ENCODE measurements around the gene SLC1A5. TPM values are rescaled to one million over a fixed set of nuclear protein-coding genes. Genes with fewer than 3 reads are reported as not detected.
"Not testable (repeated sequence)": the region's sequence is repeated elsewhere in the genome, so short reads cannot be mapped to it uniquely, and the experiment has no call there.

The SLC1A5 gene
- total and polyA plus RNA-seq, 5 experiments from 2014 or later = 2.5 to 8.2 (median 6.1) TPM

DNA sequence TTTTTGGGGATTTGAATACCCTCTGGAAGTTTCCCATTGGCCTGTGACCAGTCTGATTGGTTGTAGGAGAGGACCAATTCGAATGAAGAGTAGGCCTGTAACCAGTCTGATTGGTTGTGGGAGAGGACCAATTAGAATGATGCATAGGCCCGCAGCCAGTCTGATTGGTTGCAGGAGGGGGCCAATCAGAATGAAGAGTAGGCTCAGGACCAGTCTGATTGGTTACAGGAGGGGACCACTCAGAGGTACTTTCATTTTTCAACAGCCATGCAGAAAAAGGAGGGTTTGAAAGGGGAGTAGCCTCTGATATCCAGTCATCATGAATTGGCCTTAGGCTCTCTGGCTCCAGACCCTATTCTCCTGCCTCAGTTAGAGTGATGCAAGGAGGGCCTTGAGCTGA is 30.4 kb upstream of the SLC1A5 start:
- ATAC-seq = no peak
- POLR2A ChIA-PET = no interaction called here

DNA sequence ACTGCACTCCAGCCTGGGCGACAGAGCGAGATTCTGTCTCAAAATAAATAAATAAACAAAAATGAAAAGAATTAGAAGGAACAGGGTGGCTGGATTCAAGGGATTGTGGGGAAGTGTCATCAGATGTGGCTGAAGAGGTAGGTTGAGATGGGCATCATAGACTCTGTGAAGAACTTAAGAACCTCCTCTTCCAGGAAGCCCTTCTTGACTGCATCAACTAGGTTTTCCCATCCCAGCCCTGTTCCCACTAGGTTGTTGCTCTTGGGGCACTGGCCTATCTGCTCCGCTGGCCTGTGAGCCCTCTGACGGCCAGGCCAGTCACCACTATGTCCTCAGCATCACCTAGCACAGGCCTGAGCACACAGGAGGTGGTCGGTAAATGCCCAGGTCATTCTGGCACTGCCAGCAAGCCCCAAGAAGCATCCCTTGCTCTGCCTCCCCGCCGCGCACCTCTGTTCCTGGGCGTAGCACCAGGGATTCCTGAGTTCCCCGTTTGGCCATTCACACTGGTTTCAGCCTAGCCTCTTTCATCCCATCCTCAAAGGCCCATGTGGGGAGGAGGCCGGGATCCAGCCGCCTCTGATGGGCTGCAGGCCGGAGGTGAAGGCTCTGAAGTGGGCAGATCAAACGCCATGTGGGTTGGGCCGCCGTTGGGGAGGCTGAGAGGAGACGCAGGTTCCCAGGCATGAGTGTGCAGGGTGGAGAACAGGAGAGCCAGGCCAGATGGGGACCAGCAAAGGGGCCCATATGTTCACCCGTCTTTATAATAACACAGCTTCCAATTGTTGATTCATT is 27.6 kb upstream of the SLC1A5 start:
- no peaks in the 10 kb centered on the region for H3K27me3 Mint-ChIP-seq
- peaks cover 9 to 24% (median 16%) of the 10 kb centered on the region in 4 donors for H3K4me1 Mint-ChIP-seq
- no peaks in the 10 kb centered on the region for H3K36me3 Mint-ChIP-seq
- H3K4me3 Mint-ChIP-seq = no peak overlapping the region
- peak in 1 of 10 donors; percentile 27 for DNase-seq
- H3K27ac Mint-ChIP-seq = peak overlapping the region in 1 of 10 donors; percentile 33
- H3K9me3 Mint-ChIP-seq = no peaks in the 10 kb centered on the region
- no peak for ATAC-seq
- POLR2A ChIA-PET = interaction anchor here (0.7 to 0.9 kb wide), 2 partner anchors 24 to 565 kb away, joined by 3 to 5 read pairs; no protein-coding TSS in a partner anchor

More for the DNA sequence above, 30.4 kb upstream of the SLC1A5 start:
- Mint-ChIP-seq H3K36me3 (no peaks in the 10 kb centered on the region), H3K9me3 (no peaks in the 10 kb centered on the region), H3K4me1 (peaks cover 15 to 37% (median 29%) of the 10 kb centered on the region in 4 donors), H3K27ac (peak overlapping the region in 4 of 10 donors; percentile 44 to 96 (median 57)), H3K4me3 (peak overlapping the region in 1 of 10 donors; percentile 14), H3K27me3 (no peaks in the 10 kb centered on the region)
- peak in 1 of 10 donors; percentile 14 for DNase-seq

DNA sequence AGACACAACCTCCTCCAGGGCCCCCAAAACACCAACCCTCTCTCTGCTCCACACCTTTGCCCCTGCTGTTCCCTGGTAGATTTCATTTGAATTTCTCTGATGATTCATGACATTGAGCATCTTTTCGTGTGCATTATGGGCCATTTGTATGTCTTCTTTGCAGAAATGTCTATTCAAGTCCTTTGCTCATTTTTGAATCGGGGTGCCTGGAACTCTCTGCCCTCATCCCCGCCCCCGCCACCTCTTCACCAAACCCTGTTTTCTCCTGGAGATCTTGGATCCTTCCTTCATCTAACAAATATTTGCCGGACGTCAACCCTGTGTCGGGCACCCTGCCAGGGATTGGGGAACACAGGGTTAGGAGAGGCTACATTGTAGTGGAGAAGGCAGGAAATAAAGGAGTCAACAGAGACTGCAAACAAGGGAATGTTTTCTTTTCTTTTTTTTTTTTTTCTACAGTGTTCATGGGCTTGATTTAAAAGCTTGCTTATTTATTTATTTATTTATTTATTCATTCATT is 25.5 kb upstream of the SLC1A5 start:
- H3K9me3 Mint-ChIP-seq = no peaks in the 10 kb centered on the region

DNA sequence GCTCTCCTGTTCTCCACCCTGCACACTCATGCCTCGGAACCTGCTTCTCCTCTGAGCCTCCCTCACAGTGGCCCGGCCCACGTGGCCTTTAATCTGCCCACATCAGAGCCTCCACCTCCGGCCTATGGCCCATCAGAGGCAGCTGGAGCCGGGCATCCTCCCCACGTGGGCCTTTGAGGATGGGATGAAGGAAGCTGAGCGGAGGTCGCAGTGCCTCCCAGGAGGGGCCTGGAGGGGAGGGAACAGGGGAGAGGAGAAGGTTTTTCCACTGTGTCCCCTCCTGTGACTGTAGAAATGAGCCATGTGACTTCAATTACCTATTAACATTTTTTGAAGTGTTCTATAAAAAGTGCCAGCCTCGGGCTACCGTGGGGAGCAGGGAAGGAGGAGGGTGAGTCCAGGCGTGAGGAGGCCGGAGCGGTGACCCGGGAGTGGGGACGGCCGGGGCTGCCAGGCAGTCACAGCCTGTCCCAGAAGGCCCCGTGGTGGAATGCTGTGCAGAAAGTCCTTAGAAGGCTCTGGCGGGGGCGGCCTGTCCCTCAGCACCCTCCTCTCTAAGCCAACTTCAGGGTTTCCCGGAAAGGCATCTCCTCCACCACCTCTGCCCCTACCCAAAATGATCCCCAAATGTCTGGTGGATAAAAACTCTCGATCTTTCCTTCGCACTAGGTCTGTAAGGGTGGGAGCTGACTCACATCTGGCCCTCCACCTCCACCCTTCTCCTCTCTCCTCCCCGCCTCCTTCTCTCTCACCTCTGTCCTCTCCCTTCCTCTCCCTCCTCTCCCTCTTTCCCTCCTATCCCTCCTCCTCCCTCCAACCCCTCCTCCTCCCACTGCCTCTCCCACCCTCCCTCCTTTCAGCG is 24.8 kb upstream of the SLC1A5 start:
- Mint-ChIP-seq H3K36me3 (no peaks in the 10 kb centered on the region), H3K27me3 (no peaks in the 10 kb centered on the region), H3K4me3 (no peak overlapping the region), H3K27ac (peak overlapping the region in 1 of 10 donors; percentile 33), H3K9me3 (no peaks in the 10 kb centered on the region), H3K4me1 (peaks cover 0 to 2% (median 0%) of the 10 kb centered on the region in 4 donors)
- DNase-seq (no peak), ATAC-seq (no peak)
- POLR2A ChIA-PET = interaction anchor here (1.0 kb wide), 1 partner anchor 47 kb away, joined by 3 read pairs; no protein-coding TSS in a partner anchor

More for the DNA sequence above, 25.5 kb upstream of the SLC1A5 start:
- H3K4me3 Mint-ChIP-seq = no peak overlapping the region
- no peaks in the 10 kb centered on the region for H3K27me3 Mint-ChIP-seq
- ATAC-seq (no peak), DNase-seq (no peak)
- H3K4me1 Mint-ChIP-seq = peaks cover 0 to 4% (median 0%) of the 10 kb centered on the region in 4 donors
- H3K36me3 Mint-ChIP-seq = no peaks in the 10 kb centered on the region
- POLR2A ChIA-PET = interaction anchor here (1.0 kb wide), 1 partner anchor 48 kb away, joined by 3 read pairs; no protein-coding TSS in a partner anchor
- H3K27ac Mint-ChIP-seq = peak overlapping the region in 1 of 10 donors; percentile 33

DNA sequence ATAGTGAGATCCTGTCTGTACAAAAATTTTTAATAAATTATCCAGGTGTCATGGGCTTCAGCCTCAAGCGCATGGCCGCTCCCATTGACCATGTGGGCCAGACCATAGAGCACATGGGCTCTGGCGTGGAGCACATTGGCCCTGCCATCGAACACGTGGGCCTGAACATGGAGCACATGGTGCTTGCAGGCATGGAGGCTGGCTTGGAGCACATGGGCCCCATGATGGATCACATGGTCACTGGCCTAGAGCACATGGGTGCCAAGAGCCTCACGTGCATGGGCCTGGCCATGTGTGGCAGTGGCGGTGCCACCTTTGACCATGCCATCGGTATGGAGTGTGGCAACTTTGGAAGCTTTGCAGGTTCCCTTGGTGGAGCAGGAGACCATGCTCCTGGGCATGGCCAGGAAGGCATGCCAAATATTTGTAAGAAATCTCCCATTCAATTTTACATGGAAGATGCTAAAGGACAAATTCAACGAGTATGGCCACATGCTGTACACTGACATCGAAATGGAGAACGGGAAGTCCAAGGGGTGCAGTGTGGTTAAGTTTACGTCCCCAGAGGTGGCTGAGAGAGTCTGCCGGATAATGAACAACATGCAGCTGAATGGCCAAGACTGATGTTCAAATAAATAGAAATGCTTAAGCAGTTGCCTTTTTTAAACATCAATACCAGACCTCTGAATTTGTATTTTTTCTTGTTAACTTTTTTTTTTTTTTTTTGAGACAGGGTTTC is 21.3 kb upstream of the SLC1A5 start:
- Mint-ChIP-seq H3K4me1 (no peaks in the 10 kb centered on the region), H3K36me3 (peaks cover 0 to 2% (median 0%) of the 10 kb centered on the region in 3 donors), H3K27me3 (no peaks in the 10 kb centered on the region), H3K9me3 (no peaks in the 10 kb centered on the region), H3K4me3 (no peak overlapping the region), H3K27ac (no peak overlapping the region)
- DNase-seq (no peak), ATAC-seq (no peak)
- POLR2A ChIA-PET = no interaction called here

DNA sequence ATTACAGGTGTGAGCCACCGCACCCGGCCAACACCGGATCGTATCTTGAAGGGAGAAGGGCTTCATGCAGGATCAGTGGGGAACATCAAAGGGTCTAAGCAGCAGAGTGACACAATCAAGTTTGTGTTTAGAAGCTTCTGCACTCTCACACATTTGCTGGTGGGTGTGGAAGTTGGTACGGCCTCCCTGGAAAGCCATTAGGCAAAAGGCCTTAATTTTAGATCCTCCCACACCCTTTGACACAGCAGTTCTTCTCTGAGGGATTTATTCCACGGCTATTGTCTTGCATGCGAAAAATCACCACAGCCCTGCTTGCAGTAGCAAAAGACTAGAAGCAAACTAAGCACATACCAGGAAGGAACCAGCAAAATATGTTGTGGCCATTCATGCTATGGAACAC is 18.3 kb upstream of the SLC1A5 start:
- ATAC-seq = no peak
- Mint-ChIP-seq H3K36me3 (peaks cover 0 to 2% (median 0%) of the 10 kb centered on the region in 3 donors), H3K4me1 (no peaks in the 10 kb centered on the region), H3K27me3 (no peaks in the 10 kb centered on the region), H3K4me3 (no peak overlapping the region), H3K9me3 (no peaks in the 10 kb centered on the region), H3K27ac (no peak overlapping the region)
- no peak for DNase-seq
- POLR2A ChIA-PET = no interaction called here

DNA sequence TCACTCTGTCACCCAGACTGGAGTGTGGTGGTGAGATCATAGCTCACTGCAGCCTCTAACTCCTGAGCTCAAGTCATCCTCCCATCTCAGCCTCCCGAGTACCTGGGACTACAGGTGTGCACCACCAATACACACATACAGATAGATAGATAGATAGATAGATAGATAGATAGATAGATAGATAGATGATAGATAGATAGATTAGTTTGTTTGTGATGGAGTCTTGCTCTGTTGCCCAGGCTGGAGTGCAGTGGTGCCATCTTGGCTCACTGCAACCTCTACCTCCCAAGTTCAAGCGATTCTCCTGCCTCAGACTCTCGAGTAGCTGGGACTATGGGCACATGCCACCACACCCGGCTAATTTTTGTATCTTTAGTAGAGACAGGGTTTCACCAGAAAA is 16.0 kb upstream of the SLC1A5 start:
- H3K4me1 Mint-ChIP-seq, H3K9me3 Mint-ChIP-seq, H3K27me3 Mint-ChIP-seq, POLR2A ChIA-PET, ATAC-seq, H3K27ac Mint-ChIP-seq, H3K36me3 Mint-ChIP-seq, DNase-seq: not testable (repeated sequence)
- peak overlapping the region in 1 of 10 donors; percentile 54 for H3K4me3 Mint-ChIP-seq

DNA sequence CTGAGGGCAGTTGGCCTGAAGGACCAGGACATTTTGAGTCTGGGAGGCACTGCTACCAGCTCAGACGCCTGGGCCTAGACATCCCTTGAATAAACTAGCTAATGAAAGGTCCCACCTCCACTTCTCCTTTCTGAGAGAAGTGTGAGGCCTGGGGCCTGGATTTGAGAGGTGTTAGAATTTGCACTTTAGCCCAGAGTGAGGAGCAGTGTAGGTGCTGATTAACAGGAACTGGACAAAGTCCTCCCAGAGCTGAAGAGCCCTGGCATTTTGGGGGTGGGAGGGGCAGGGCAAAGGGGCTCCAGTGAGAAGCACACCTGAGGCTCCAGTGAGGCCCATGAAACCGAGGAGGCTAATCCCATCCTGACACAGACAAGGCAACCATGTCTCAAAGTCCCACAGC is 15.2 kb upstream of the SLC1A5 start:
- no peak overlapping the region for H3K4me3 Mint-ChIP-seq
- no peaks in the 10 kb centered on the region for H3K27me3 Mint-ChIP-seq
- ATAC-seq (no peak), DNase-seq (no peak)
- peaks cover 0 to 2% (median 0%) of the 10 kb centered on the region in 3 donors for H3K36me3 Mint-ChIP-seq
- POLR2A ChIA-PET = interaction anchor here (0.7 kb wide), 1 partner anchor 10 kb away, joined by 4 read pairs; no protein-coding TSS in a partner anchor
- H3K9me3 Mint-ChIP-seq = no peaks in the 10 kb centered on the region
- H3K4me1 Mint-ChIP-seq = no peaks in the 10 kb centered on the region
- H3K27ac Mint-ChIP-seq = peak overlapping the region in 1 of 10 donors; percentile 5

DNA sequence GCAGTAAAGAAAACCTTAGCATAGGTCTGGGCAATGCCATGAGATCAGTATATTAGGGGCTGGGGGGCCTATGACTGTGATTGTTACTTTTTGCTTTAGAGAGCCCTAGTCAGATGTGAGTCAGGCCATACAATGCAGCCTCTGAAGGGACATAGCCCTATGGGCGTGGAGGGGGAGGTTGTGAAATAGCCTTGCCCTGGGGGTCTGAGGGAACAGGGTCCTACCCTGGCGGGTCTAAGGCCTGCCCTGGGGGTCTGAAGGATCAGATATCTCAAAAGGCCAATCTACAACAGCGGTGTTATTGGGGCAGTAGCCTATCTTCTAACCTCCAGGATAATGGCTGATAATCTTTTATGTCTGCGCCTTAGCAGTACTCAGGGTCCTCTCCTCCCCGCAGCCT is 13.8 kb upstream of the SLC1A5 start:
- ATAC-seq (no peak), DNase-seq (no peak)
- POLR2A ChIA-PET = no interaction called here
- Mint-ChIP-seq H3K9me3 (no peaks in the 10 kb centered on the region), H3K36me3 (peaks cover 0 to 2% (median 0%) of the 10 kb centered on the region in 3 donors), H3K27me3 (no peaks in the 10 kb centered on the region), H3K27ac (no peak overlapping the region), H3K4me1 (no peaks in the 10 kb centered on the region), H3K4me3 (no peak overlapping the region)

DNA sequence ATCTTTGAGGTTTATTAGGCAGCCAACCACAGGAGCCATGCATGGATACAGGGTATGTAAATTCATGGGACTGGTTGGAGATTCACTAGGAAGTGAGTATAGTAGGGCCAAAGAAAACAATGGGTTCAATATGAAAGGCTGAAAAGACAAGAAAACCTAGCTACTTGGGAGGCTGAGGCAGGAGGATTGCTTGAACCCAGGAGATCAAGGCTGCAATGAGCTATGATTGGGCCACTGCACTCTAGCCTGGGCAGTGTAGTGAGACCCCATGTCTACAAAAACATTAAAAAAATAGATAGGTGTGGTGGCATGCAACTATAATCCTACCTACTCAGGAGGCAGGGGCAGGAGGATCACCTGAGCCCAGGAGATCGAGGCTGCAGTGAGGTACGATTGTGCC is 10.3 kb upstream of the SLC1A5 start:
- Mint-ChIP-seq H3K4me3 (no peak overlapping the region), H3K36me3 (no peaks in the 10 kb centered on the region), H3K27ac (no peak overlapping the region), H3K27me3 (no peaks in the 10 kb centered on the region), H3K9me3 (no peaks in the 10 kb centered on the region), H3K4me1 (no peaks in the 10 kb centered on the region)
- ATAC-seq (no peak), DNase-seq (no peak)
- POLR2A ChIA-PET = no interaction called here

DNA sequence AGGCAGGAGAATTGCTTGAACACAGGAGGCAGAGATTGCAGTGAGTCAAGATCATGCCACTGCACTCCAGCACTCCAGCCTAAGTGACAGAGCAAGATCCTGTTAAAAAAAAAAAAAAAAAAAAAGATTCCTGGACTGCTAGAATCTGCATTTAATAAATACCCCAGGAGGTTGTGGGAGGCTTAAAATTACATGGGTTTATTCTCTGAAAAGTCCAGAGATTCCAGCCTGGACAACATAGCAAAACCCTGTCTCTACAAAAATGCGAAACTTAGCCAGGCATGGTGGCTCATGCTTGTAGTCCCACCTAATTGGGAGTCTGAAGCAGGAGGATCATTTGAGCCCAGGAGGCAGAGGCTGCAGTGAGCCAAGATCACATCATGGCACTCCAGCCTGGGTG is 9.5 kb upstream of the SLC1A5 start:
- no peaks in the 10 kb centered on the region for H3K27me3 Mint-ChIP-seq
- ATAC-seq (no peak), DNase-seq (no peak)
- H3K4me3 Mint-ChIP-seq = no peak overlapping the region
- H3K4me1 Mint-ChIP-seq = no peaks in the 10 kb centered on the region
- no peaks in the 10 kb centered on the region for H3K36me3 Mint-ChIP-seq
- H3K9me3 Mint-ChIP-seq = no peaks in the 10 kb centered on the region
- H3K27ac Mint-ChIP-seq = no peak overlapping the region
- POLR2A ChIA-PET = interaction anchor here (0.7 kb wide), 1 partner anchor 1345 kb away, joined by 3 read pairs; no protein-coding TSS in a partner anchor

DNA sequence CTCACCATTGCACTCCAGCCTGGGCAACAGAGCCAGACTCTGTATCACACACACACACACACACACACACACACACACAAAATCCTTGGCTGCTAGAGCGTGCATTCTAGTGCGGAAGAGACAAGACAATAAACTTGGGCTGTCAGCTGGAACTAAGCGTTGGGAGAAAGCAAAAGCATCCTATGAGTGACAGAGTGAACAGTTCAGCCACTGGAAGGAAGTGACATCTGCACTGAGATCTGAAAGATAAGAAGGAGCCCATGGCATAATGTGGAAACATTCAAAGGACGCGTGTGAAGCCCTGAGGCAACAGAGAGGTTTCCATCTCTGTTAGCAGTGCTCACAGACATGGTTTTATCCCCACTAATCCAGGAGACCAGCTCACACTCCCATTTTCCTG is 3.5 kb upstream of the SLC1A5 start:
- Mint-ChIP-seq H3K4me3 (peak overlapping the region in 2 of 10 donors; percentile 1 to 50), H3K9me3 (no peaks in the 10 kb centered on the region), H3K27me3 (no peaks in the 10 kb centered on the region), H3K36me3 (no peaks in the 10 kb centered on the region), H3K4me1 (peaks cover 12 to 34% (median 27%) of the 10 kb centered on the region in 4 donors), H3K27ac (peak overlapping the region in 7 of 10 donors; percentile 1 to 69 (median 55))
- DNase-seq = peak in 6 of 10 donors; percentile 22 to 66 (median 35)
- ATAC-seq = peak; percentile 12 to 48
- POLR2A ChIA-PET = interaction anchor here (1.0 kb wide), 1 partner anchor 30 kb away, joined by 3 read pairs; no protein-coding TSS in a partner anchor
